IPS DF 6.9 (cell line): ENCODE results near the gene NDRG4.
"Not testable (repeated sequence)": the region's sequence is repeated elsewhere in the genome, so short reads cannot be mapped to it uniquely, and the experiment has no call there.

Source experiments
- DNase-seq: peaks from one replicate; pipeline ENCODE4 v3.0.0-alpha.2; 2013; ENCODE audit warnings: low read depth, low spot score
- H3K27ac ChIP-seq: one replicate; pipeline ENCODE4 v1.5.1; 2013; ENCODE audit warnings: low read length, control low read depth
- H3K27me3 ChIP-seq: 2 replicates; pipeline ENCODE4 v1.6.1; 2013; ENCODE audit warnings: mild to moderate bottlenecking, low read length; ENCODE audit not compliant: control insufficient read depth, insufficient read depth
- H3K36me3 ChIP-seq: 2 replicates; pipeline ENCODE4 v1.6.1; 2013; ENCODE audit warnings: low read length; ENCODE audit not compliant: control insufficient read depth, insufficient read depth
- H3K4me1 ChIP-seq: 2 replicates; pipeline ENCODE4 v1.6.1; 2013; ENCODE audit warnings: low read length; ENCODE audit not compliant: control insufficient read depth, insufficient read depth
- H3K4me3 ChIP-seq: 2 replicates; pipeline ENCODE4 v1.5.1; 2013; ENCODE audit warnings: mild to moderate bottlenecking, low read length
- H3K9me3 ChIP-seq: 2 replicates; pipeline ENCODE4 v1.6.1; 2013; ENCODE audit warnings: low read length, inconsistent platforms; ENCODE audit not compliant: control insufficient read depth, insufficient read depth
- WGBS: extraction: QIAGEN DNeasy Blood & Tissue Kit; methylation state at CpG from one replicate; pipeline ENCODE4 v1.1.7; 2013; ENCODE audit warnings: mixed read lengths, missing lambda C conversion rate; ENCODE audit not compliant: insufficient read length, insufficient coverage; 5-methylcytosine and 5-hydroxymethylcytosine counted together

Gene NDRG4

GRCh38 chr16:58481226-58481869 lies 18.6 kb upstream of the NDRG4 start:
- WGBS: no CpG with 5 or more reads among the region's 11 CpGs
- Histone ChIP-seq H3K27ac (no peak overlapping the region), H3K36me3 (no peaks in the 10 kb centered on the region), H3K9me3 (no peaks in the 10 kb centered on the region), H3K27me3 (no peaks in the 10 kb centered on the region), H3K4me1 (no peaks in the 10 kb centered on the region), H3K4me3 (no peak overlapping the region)
- DNase-seq: no peak

DNA sequence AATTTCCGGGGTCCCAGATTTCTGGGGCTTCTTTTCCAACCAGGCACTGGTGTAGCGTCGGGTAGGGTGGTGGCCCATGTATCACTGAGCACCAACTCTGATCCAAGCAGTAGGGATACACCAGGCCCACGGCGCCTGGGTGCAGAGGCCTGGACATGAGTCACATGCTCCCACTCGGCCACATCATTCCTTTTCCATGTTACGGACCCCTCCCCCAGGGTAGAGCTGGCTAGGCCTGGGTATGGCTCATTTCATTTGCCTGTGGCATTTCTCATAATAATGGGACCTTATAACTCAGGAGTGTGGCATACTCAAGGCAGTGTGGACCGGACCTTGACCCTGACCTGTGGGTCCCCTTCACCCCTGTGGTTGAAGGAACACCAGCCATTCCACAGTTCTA lies 18.0 kb upstream of the NDRG4 start:
- H3K27ac ChIP-seq: no peak overlapping the region
- H3K36me3 ChIP-seq: no peaks in the 10 kb centered on the region
- no peaks in the 10 kb centered on the region for H3K27me3 ChIP-seq
- H3K9me3 ChIP-seq: no peaks in the 10 kb centered on the region
- H3K4me1 ChIP-seq: no peaks in the 10 kb centered on the region
- DNase-seq: no peak
- WGBS: no CpG with 5 or more reads among the region's 8 CpGs
- no peak overlapping the region for H3K4me3 ChIP-seq

DNA sequence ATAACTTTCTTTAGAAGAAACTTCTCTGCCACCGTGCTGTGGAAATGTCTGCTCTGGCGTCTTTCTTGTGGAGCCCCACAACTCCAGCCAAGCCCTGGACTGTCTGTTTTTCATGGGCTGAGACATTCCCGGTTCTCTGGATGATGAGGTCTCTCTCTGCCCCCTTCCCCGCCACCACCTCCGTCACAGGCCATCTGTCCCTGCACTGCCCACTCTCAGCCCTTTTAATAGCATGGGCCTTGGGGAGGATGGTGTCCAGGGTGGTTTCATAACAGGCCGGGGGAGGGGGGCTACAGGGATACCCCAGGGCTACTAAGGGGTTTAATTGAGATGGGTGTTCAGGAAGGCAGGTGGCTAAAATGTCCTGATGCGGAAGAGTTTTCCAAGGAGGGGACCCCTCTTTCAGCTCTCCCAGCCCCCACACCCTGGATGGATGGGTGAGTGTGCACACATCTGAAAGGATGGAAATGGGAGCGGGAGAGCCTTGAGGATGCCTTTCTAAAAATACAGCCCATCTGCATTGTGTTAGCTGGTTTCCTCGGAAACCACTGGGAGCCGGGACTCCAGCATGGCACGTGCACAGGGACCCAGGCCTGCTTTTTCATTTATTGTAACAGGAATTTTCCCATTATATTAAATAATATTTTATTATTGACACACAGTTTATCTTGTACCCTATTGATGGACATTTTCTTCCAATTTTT lies 14.6 kb upstream of the NDRG4 start:
- WGBS: no CpG with 5 or more reads among the region's 11 CpGs
- H3K4me1 ChIP-seq: no peaks in the 10 kb centered on the region
- H3K4me3 ChIP-seq: no peak overlapping the region
- no peaks in the 10 kb centered on the region for H3K36me3 ChIP-seq
- no peak for DNase-seq
- no peak overlapping the region for H3K27ac ChIP-seq
- no peaks in the 10 kb centered on the region for H3K9me3 ChIP-seq
- no peaks in the 10 kb centered on the region for H3K27me3 ChIP-seq

GRCh38 chr16:58487566-58488351 lies 12.2 kb upstream of the NDRG4 start:
- no peak overlapping the region for H3K27ac ChIP-seq
- no peak overlapping the region for H3K4me3 ChIP-seq
- H3K27me3 ChIP-seq: no peaks in the 10 kb centered on the region
- no peaks in the 10 kb centered on the region for H3K9me3 ChIP-seq
- no peaks in the 10 kb centered on the region for H3K4me1 ChIP-seq
- H3K36me3 ChIP-seq: no peaks in the 10 kb centered on the region
- no CpG with 5 or more reads among the region's 43 CpGs for WGBS
- DNase-seq: peak; percentile 82

DNA sequence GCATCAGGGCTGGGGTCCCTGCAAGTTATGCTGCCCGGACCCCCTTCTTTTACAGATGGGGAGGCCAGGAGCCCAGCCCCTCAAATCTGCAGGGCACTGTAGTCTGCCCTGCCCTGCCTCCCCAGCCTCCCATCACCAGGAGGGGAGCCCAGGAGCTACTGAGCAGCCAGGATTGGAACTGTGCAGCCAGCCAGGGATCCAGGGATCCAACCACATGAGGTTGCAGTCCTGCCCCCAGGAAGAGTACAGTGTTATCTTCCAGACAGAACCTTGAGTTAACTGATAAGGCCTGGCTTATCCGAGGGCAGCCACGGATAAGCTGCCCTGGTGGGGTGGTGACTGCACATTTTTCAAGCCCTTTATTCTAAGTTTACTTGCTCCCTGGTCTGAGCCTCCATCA lies 11.4 kb upstream of the NDRG4 start:
- H3K27me3 ChIP-seq: no peaks in the 10 kb centered on the region
- DNase-seq: no peak
- no CpG with 5 or more reads among the region's 3 CpGs for WGBS
- no peaks in the 10 kb centered on the region for H3K4me1 ChIP-seq
- H3K27ac ChIP-seq: no peak overlapping the region
- H3K36me3 ChIP-seq: no peaks in the 10 kb centered on the region
- no peak overlapping the region for H3K4me3 ChIP-seq
- H3K9me3 ChIP-seq: no peaks in the 10 kb centered on the region

- H3K27me3 ChIP-seq: no peaks in the 10 kb centered on the region
- H3K4me3 ChIP-seq: no peak overlapping the region
- DNase-seq: no peak
- WGBS: no CpG with 5 or more reads among the region's 4 CpGs
- H3K4me1 ChIP-seq: peaks cover 2% of the 10 kb centered on the region; the same call in 1 of the 2 replicates
- H3K36me3 ChIP-seq: no peaks in the 10 kb centered on the region
- H3K9me3 ChIP-seq: no peaks in the 10 kb centered on the region
- H3K27ac ChIP-seq: no peak overlapping the region
Measured at GRCh38 chr16:58490065-58490464, 9.9 kb upstream of the NDRG4 start.

DNA sequence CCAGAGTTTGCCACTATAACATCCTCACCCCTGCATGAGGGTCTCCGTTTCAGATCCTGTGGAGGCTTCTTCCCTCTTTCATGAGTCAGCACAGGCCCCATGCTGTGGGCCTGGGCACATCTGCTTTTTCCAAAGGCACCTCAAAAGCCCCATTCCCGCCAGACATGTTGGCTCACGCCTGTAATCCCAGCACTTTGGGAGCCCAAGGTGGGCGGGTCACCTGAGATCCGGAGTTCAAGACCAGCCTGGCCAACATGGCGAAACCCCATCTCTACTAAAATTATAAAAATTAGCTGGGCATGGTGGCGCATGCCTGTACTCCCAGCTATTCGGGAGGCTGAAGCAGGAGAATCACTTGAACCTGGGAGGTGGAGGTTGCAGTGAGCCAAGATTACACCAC lies 9.4 kb upstream of the NDRG4 start:
- H3K9me3 ChIP-seq, DNase-seq, H3K4me3 ChIP-seq, H3K4me1 ChIP-seq, H3K36me3 ChIP-seq, H3K27me3 ChIP-seq, H3K27ac ChIP-seq: not testable (repeated sequence)
- WGBS: no CpG with 5 or more reads among the region's 8 CpGs

- DNase-seq: no peak
- no peak overlapping the region for H3K27ac ChIP-seq
- WGBS: no CpG with 5 or more reads among the region's 4 CpGs
- H3K36me3 ChIP-seq: no peaks in the 10 kb centered on the region
- no peaks in the 10 kb centered on the region for H3K9me3 ChIP-seq
- peaks cover 4% of the 10 kb centered on the region; the same call in 1 of the 2 replicates for H3K4me1 ChIP-seq
- no peaks in the 10 kb centered on the region for H3K27me3 ChIP-seq
- no peak overlapping the region for H3K4me3 ChIP-seq
Measured at GRCh38 chr16:58492066-58492465, 7.9 kb upstream of the NDRG4 start.

GRCh38 chr16:58492735-58493134 lies 7.2 kb upstream of the NDRG4 start:
- no peak for DNase-seq
- no peaks in the 10 kb centered on the region for H3K36me3 ChIP-seq
- no peaks in the 10 kb centered on the region for H3K27me3 ChIP-seq
- no peaks in the 10 kb centered on the region for H3K9me3 ChIP-seq
- WGBS: no CpG with 5 or more reads among the region's 5 CpGs
- H3K4me3 ChIP-seq: no peak overlapping the region
- no peak overlapping the region for H3K27ac ChIP-seq
- H3K4me1 ChIP-seq: peaks cover 4% of the 10 kb centered on the region; the same call in 1 of the 2 replicates

- H3K4me3 ChIP-seq: no peak overlapping the region
- no peak overlapping the region for H3K27ac ChIP-seq
- H3K27me3 ChIP-seq: no peaks in the 10 kb centered on the region
- H3K36me3 ChIP-seq: no peaks in the 10 kb centered on the region
- WGBS: no CpG with 5 or more reads among the region's 20 CpGs
- peaks cover 4% of the 10 kb centered on the region; the same call in 1 of the 2 replicates for H3K4me1 ChIP-seq
- no peaks in the 10 kb centered on the region for H3K9me3 ChIP-seq
- no peak for DNase-seq
Measured at GRCh38 chr16:58493756-58494431, 6.0 kb upstream of the NDRG4 start.
